DOHH2 (cell line): ENCODE measurements around the gene SPHK1.

ENCODE experiments used
- H3F3A ChIP-seq: fragments of 200-600 bp; sonication (generic), shearing (Covaris generic); 2 replicates; pipeline ENCODE4 v1.6.0; 2016; ENCODE audit warnings: antibody characterized with exemption, mild to moderate bottlenecking; ENCODE audit not compliant: control insufficient read depth, insufficient read depth
- H3K27ac ChIP-seq: fragments of 200-600 bp; sonication (generic); 2 replicates; pipeline ENCODE4 v1.5.1; 2014; ENCODE audit warnings: low read depth, mild to moderate bottlenecking, low read length, moderate library complexity
- H3K27me3 ChIP-seq: fragments of 200-600 bp; sonication (generic); 2 replicates; pipeline ENCODE4 v1.6.1; 2014; ENCODE audit warnings: mild to moderate bottlenecking, low read length, mixed read lengths; ENCODE audit not compliant: control insufficient read depth
- H3K36me3 ChIP-seq: fragments of 200-600 bp; sonication (generic); 2 replicates; pipeline ENCODE4 v1.6.1; 2014; ENCODE audit warnings: mild to moderate bottlenecking, low read length, moderate library complexity, mixed read lengths; ENCODE audit not compliant: control insufficient read depth
- H3K4me1 ChIP-seq: fragments of 200-600 bp; sonication (generic); 2 replicates; pipeline ENCODE4 v1.6.1; 2014; ENCODE audit warnings: mild to moderate bottlenecking, low read length, mixed read lengths; ENCODE audit not compliant: control insufficient read depth
- H3K4me2 ChIP-seq: fragments of 200-600 bp; sonication (generic); 2 replicates; pipeline ENCODE4 v1.6.0; 2014; ENCODE audit warnings: mild to moderate bottlenecking, low read length, moderate library complexity
- H3K4me3 ChIP-seq: fragments of 200-600 bp; sonication (generic); 2 replicates; pipeline ENCODE4 v1.5.1; 2014; ENCODE audit warnings: mild to moderate bottlenecking, low read length, mixed read lengths
- H3K79me2 ChIP-seq: fragments of 200-600 bp; sonication (generic); 2 replicates; pipeline ENCODE4 v1.6.1; 2014; ENCODE audit warnings: mild to moderate bottlenecking, low read length, mixed read lengths; ENCODE audit not compliant: control insufficient read depth
- H3K9me2 ChIP-seq: fragments of 200-600 bp; sonication (generic); replicated peaks from 2 replicates; pipeline ENCODE4 v1.6.1; 2014; ENCODE audit warnings: mild to moderate bottlenecking, low read length, mixed read lengths; ENCODE audit not compliant: control insufficient read depth
- H3K9me3 ChIP-seq: fragments of 200-600 bp; sonication (generic); 2 replicates; pipeline ENCODE4 v1.6.1; 2014; ENCODE audit warnings: antibody characterized with exemption, low read length, mixed read lengths; ENCODE audit not compliant: control insufficient read depth, insufficient read depth
- H4K20me1 ChIP-seq: fragments of 200-600 bp; sonication (generic); 2 replicates; pipeline ENCODE4 v1.6.0; 2014; ENCODE audit warnings: low read depth, mild to moderate bottlenecking, antibody characterized with exemption, low read length, moderate library complexity; ENCODE audit not compliant: control insufficient read depth, insufficient read depth
- EZH2phosphoT487 ChIP-seq: fragments of 200-600 bp; sonication (generic); IDR thresholded peaks from 2 replicates; pipeline ENCODE4 v1.6.1; 2017; ENCODE audit warnings: borderline replicate concordance, mild to moderate bottlenecking, antibody characterized with exemption, low read length, moderate library complexity, mixed read lengths
- TF ChIP-seq, protein P1 (sequence below): fragments of 200-600 bp; sonication (generic); IDR thresholded peaks from one replicate; pipeline ENCODE4 v1.5.1; 2014; ENCODE audit warnings: antibody characterized with exemption, mild to moderate bottlenecking, low read depth, low read length; ENCODE audit not compliant: poor library complexity, severe bottlenecking

SPHK1 gene

GRCh38 chr17:76422406-76422805 is 38.0 kb downstream of the SPHK1 start:
- TF ChIP-seq, protein P1, sequence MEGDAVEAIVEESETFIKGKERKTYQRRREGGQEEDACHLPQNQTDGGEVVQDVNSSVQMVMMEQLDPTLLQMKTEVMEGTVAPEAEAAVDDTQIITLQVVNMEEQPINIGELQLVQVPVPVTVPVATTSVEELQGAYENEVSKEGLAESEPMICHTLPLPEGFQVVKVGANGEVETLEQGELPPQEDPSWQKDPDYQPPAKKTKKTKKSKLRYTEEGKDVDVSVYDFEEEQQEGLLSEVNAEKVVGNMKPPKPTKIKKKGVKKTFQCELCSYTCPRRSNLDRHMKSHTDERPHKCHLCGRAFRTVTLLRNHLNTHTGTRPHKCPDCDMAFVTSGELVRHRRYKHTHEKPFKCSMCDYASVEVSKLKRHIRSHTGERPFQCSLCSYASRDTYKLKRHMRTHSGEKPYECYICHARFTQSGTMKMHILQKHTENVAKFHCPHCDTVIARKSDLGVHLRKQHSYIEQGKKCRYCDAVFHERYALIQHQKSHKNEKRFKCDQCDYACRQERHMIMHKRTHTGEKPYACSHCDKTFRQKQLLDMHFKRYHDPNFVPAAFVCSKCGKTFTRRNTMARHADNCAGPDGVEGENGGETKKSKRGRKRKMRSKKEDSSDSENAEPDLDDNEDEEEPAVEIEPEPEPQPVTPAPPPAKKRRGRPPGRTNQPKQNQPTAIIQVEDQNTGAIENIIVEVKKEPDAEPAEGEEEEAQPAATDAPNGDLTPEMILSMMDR, result no peak
- no peak for TF ChIP-seq EZH2phosphoT487
- peak overlapping the region; percentile 55 for H3K4me3 ChIP-seq
- H3K4me2 ChIP-seq, result peak overlapping the region; percentile 71
- H3K79me2 ChIP-seq, result peaks cover 91% of the 10 kb centered on the region
- H3F3A ChIP-seq, result peaks cover 18% of the 10 kb centered on the region
- H4K20me1 ChIP-seq, result no peaks in the 10 kb centered on the region
- no peaks in the 10 kb centered on the region for H3K9me3 ChIP-seq
- H3K9me2 ChIP-seq, result no peaks in the 10 kb centered on the region
- peaks cover 94% of the 10 kb centered on the region for H3K4me1 ChIP-seq
- H3K36me3 ChIP-seq, result peaks cover 25% of the 10 kb centered on the region
- peak overlapping the region; percentile 60 for H3K27ac ChIP-seq
- H3K27me3 ChIP-seq, result no peaks in the 10 kb centered on the region

DNA sequence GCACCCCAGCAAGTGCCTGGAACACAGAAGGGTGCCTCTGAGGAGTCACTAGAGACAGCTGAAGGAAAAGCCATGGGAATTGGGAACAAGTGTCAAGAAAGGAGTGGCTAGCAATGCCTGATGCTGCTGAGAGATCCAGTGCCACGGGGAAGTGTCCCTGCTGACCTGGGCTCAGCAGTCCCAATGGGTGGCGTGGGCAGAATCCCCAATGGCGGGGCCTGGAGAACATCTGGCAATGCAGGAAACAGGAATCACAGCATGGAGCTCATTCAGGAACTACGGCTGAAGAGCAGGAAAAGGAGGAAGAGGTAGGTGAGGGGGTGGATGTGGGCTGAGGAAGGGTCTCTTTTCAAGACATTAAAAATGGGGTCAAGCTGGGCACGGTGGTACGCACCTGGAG is 38.5 kb downstream of the SPHK1 start:
- H3K4me2 ChIP-seq, result peak overlapping the region; percentile 71
- peaks cover 19% of the 10 kb centered on the region for H3F3A ChIP-seq
- no peaks in the 10 kb centered on the region for H3K9me3 ChIP-seq
- H3K9me2 ChIP-seq, result no peaks in the 10 kb centered on the region
- no peaks in the 10 kb centered on the region for H4K20me1 ChIP-seq
- H3K27me3 ChIP-seq, result no peaks in the 10 kb centered on the region
- peak overlapping the region; percentile 55 for H3K4me3 ChIP-seq
- H3K79me2 ChIP-seq, result peaks cover 89% of the 10 kb centered on the region
- TF ChIP-seq EZH2phosphoT487, result no peak
- TF ChIP-seq, protein P1, result no peak
- H3K36me3 ChIP-seq, result peaks cover 22% of the 10 kb centered on the region
- H3K4me1 ChIP-seq, result peaks cover 92% of the 10 kb centered on the region
- peak overlapping the region; percentile 60 for H3K27ac ChIP-seq

GRCh38 chr17:76426853-76427252 is 42.4 kb downstream of the SPHK1 start:
- Histone ChIP-seq H3K9me2 (no peaks in the 10 kb centered on the region), H3K9me3 (no peaks in the 10 kb centered on the region), H3K27me3 (no peaks in the 10 kb centered on the region), H4K20me1 (no peaks in the 10 kb centered on the region), H3K4me1 (peaks cover 92% of the 10 kb centered on the region), H3K4me2 (peak overlapping the region; percentile 82), H3F3A (peaks cover 19% of the 10 kb centered on the region), H3K27ac (peak overlapping the region; percentile 91), H3K36me3 (peaks cover 37% of the 10 kb centered on the region), H3K79me2 (peaks cover 88% of the 10 kb centered on the region), H3K4me3 (peak overlapping the region; percentile 64)
- no peak for TF ChIP-seq EZH2phosphoT487
- TF ChIP-seq, protein P1, result no peak
